ENCODE measurements around the gene TSPAN12. TPM values are rescaled to one million over a fixed set of nuclear protein-coding genes. Genes with fewer than 3 reads are reported as not detected.

The TSPAN12 gene
- polyA plus RNA-seq, 1 donor (not counting 4 experiments of a cell fraction or from before 2014, with no cell fraction given): 0.47 TPM

- no peak overlapping the region for H2AFZ ChIP-seq (ENCODE audit: control insufficient read depth, low read length)
- H3K9me1 ChIP-seq (ENCODE audit: control insufficient read depth, extremely low read depth, insufficient read depth, low read length): no peaks in the 10 kb centered on the region
- no peak overlapping the region for H3K4me2 ChIP-seq (ENCODE audit: control insufficient read depth, extremely low read depth, insufficient read depth, low read depth, low read length)
- dilution Hi-C loops (cut with MboI; ENCODE audit: extremely low pct_ligation_motif_present, low sequenced_read_pairs): no loop called here
- H3K79me2 ChIP-seq (ENCODE audit: control insufficient read depth, insufficient read depth, low read length): no peaks in the 10 kb centered on the region
- FAIRE-seq (no peak), DNase-seq (ENCODE audit: low read depth, low spot score) (no peak)
- no peak overlapping the region for H3K9ac ChIP-seq (ENCODE audit: control insufficient read depth, extremely low read depth, insufficient read depth, low read length)
- no peaks in the 10 kb centered on the region for H3K9me3 ChIP-seq (ENCODE audit: control insufficient read depth, low read depth, low read length)
- no peaks in the 10 kb centered on the region for H3K27me3 ChIP-seq (ENCODE audit: control insufficient read depth, extremely low read depth, insufficient read depth, low read length)
- no peaks in the 10 kb centered on the region for H3K4me1 ChIP-seq (ENCODE audit: control insufficient read depth, extremely low read depth, insufficient read depth, low read length)
- no peak overlapping the region for H3K27ac ChIP-seq (ENCODE audit: control insufficient read depth, insufficient read depth, low read length)
- no peak overlapping the region for H3K4me3 ChIP-seq (ENCODE audit: control insufficient read depth in 2 of 3, extremely low read depth in 1 of 3, insufficient read depth in 2 of 3, low read depth in 1 of 3, low read length in 3 of 3)
- no peak for TF ChIP-seq EZH2 (IDR thresholded peaks at IDR 0.05; ENCODE audit: low read length)
- no peak for TF ChIP-seq CTCF (optimal IDR thresholded peaks at IDR 0.05 in 1 of 3, IDR thresholded peaks at IDR 0.05 in 1 of 3, conservative IDR thresholded peaks at IDR 0.05 in 1 of 3; ENCODE audit: extremely low read depth in 1 of 3, insufficient read depth in 2 of 3, low read length in 3 of 3)
- H3K36me3 ChIP-seq (ENCODE audit: control insufficient read depth in 2 of 2, extremely low read depth in 1 of 2, insufficient read depth in 2 of 2, low read length in 2 of 2): no peaks in the 10 kb centered on the region
- no peaks in the 10 kb centered on the region for H4K20me1 ChIP-seq (ENCODE audit: control insufficient read depth, extremely low read depth, insufficient read depth, low read length)
Observed at GRCh38 chr7:120799147-120799546, 58.8 kb downstream of the TSPAN12 start.

GRCh38 chr7:120797026-120797645 lies 60.8 kb downstream of the TSPAN12 start:
- H3K9ac ChIP-seq (ENCODE audit: control insufficient read depth, extremely low read depth, insufficient read depth, low read length): no peak overlapping the region
- no peak overlapping the region for H2AFZ ChIP-seq (ENCODE audit: control insufficient read depth, low read length)
- no peaks in the 10 kb centered on the region for H3K79me2 ChIP-seq (ENCODE audit: control insufficient read depth, insufficient read depth, low read length)
- no peak overlapping the region for H3K4me2 ChIP-seq (ENCODE audit: control insufficient read depth, extremely low read depth, insufficient read depth, low read depth, low read length)
- TF ChIP-seq EZH2 (IDR thresholded peaks at IDR 0.05; ENCODE audit: low read length): no peak
- TF ChIP-seq CTCF (optimal IDR thresholded peaks at IDR 0.05 in 1 of 3, IDR thresholded peaks at IDR 0.05 in 1 of 3, conservative IDR thresholded peaks at IDR 0.05 in 1 of 3; ENCODE audit: extremely low read depth in 1 of 3, insufficient read depth in 2 of 3, low read length in 3 of 3): no peak
- H3K4me1 ChIP-seq (ENCODE audit: control insufficient read depth, extremely low read depth, insufficient read depth, low read length): no peaks in the 10 kb centered on the region
- no peaks in the 10 kb centered on the region for H3K27me3 ChIP-seq (ENCODE audit: control insufficient read depth, extremely low read depth, insufficient read depth, low read length)
- DNase-seq (ENCODE audit: low read depth, low spot score) (no peak), FAIRE-seq (no peak)
- no peak overlapping the region for H3K4me3 ChIP-seq (ENCODE audit: control insufficient read depth in 2 of 3, extremely low read depth in 1 of 3, insufficient read depth in 2 of 3, low read depth in 1 of 3, low read length in 3 of 3)
- no peaks in the 10 kb centered on the region for H3K36me3 ChIP-seq (ENCODE audit: control insufficient read depth in 2 of 2, extremely low read depth in 1 of 2, insufficient read depth in 2 of 2, low read length in 2 of 2)
- no peaks in the 10 kb centered on the region for H4K20me1 ChIP-seq (ENCODE audit: control insufficient read depth, extremely low read depth, insufficient read depth, low read length)
- no peak overlapping the region for H3K27ac ChIP-seq (ENCODE audit: control insufficient read depth, insufficient read depth, low read length)
- dilution Hi-C loops (cut with MboI; ENCODE audit: extremely low pct_ligation_motif_present, low sequenced_read_pairs): no loop called here
- H3K9me3 ChIP-seq (ENCODE audit: control insufficient read depth, low read depth, low read length): no peaks in the 10 kb centered on the region
- no peaks in the 10 kb centered on the region for H3K9me1 ChIP-seq (ENCODE audit: control insufficient read depth, extremely low read depth, insufficient read depth, low read length)
